ENCODE measurements around the gene KLC4. TPM values are rescaled to one million over a fixed set of nuclear protein-coding genes. Genes with fewer than 3 reads are reported as not detected.
A peak's percentile ranks its signal among the peaks of the same experiment; 100 is the strongest.

KLC4 gene
- total and polyA plus RNA-seq, 4 donors = 16.1 to 36.0 (median 26.4) TPM

DNA sequence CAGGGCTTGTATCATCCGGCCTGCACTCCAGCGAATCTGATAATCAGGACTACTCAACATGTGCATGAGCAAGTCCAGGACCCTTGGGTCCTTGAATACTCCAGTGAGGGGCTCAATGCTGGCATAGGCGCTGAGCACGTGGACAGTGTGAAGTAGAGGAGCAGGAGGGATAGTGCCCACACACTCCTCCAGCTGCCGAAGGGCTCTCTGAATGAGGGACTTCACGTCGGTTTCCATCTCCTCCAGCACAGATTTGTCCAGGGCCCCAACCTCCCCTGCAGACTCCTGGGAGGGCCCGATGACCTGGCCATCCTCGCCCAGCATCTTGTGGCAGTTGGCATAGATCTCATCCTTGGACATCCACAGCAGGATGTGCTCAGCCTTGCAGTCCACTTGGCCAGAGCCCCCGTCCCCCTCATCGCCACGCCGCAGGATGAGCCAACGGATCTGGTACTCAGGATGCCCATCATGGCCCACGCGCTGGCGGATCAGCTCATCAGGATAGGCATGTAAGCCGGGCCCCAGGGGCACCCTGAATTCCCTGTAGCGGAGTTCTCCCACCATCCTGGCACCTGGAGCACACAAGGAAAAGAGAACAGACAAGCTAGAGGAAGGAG, 7.1 kb upstream of the KLC4 start:
- no peaks in the 10 kb centered on the region for H3K9me3 ChIP-seq (ENCODE audit: control insufficient read depth in 4 of 4, insufficient read depth in 3 of 4, low read length in 3 of 4)
- ATAC-seq (ENCODE audit: insufficient read depth, low FRiP score) (no peak), DNase-seq (no peak)
- H3K27me3 ChIP-seq (ENCODE audit: control insufficient read depth in 3 of 3, insufficient read depth in 3 of 3, low read length in 2 of 3) = no peaks in the 10 kb centered on the region
- H3K4me1 ChIP-seq (ENCODE audit: control insufficient read depth in 5 of 5, insufficient read depth in 5 of 5, low read length in 5 of 5) = peaks cover 0 to 31% (median 7%) of the 10 kb centered on the region in 5 donors
- H3K36me3 ChIP-seq (ENCODE audit: control insufficient read depth in 4 of 4, insufficient read depth in 4 of 4, low read length in 4 of 4) = peaks cover 0 to 39% (median 27%) of the 10 kb centered on the region in 4 donors
- H3K4me3 ChIP-seq = no peak overlapping the region
- peak overlapping the region in 1 of 2 donors; percentile 43 for H3K27ac ChIP-seq (ENCODE audit: low read depth in 1 of 2, low read length in 1 of 2)
- TF ChIP-seq, protein P1, sequence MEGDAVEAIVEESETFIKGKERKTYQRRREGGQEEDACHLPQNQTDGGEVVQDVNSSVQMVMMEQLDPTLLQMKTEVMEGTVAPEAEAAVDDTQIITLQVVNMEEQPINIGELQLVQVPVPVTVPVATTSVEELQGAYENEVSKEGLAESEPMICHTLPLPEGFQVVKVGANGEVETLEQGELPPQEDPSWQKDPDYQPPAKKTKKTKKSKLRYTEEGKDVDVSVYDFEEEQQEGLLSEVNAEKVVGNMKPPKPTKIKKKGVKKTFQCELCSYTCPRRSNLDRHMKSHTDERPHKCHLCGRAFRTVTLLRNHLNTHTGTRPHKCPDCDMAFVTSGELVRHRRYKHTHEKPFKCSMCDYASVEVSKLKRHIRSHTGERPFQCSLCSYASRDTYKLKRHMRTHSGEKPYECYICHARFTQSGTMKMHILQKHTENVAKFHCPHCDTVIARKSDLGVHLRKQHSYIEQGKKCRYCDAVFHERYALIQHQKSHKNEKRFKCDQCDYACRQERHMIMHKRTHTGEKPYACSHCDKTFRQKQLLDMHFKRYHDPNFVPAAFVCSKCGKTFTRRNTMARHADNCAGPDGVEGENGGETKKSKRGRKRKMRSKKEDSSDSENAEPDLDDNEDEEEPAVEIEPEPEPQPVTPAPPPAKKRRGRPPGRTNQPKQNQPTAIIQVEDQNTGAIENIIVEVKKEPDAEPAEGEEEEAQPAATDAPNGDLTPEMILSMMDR (IDR thresholded peaks at IDR 0.05; ENCODE audit: control extremely low read depth, extremely low read depth) = no peak
- 85 to 90% methylated on average over 19 of the region's 19 CpGs for WGBS, 2 donors
- peak overlapping the region; percentile 66 to 87 for H3K9ac ChIP-seq (ENCODE audit: insufficient read depth in 1 of 2, low read length in 2 of 2)

DNA sequence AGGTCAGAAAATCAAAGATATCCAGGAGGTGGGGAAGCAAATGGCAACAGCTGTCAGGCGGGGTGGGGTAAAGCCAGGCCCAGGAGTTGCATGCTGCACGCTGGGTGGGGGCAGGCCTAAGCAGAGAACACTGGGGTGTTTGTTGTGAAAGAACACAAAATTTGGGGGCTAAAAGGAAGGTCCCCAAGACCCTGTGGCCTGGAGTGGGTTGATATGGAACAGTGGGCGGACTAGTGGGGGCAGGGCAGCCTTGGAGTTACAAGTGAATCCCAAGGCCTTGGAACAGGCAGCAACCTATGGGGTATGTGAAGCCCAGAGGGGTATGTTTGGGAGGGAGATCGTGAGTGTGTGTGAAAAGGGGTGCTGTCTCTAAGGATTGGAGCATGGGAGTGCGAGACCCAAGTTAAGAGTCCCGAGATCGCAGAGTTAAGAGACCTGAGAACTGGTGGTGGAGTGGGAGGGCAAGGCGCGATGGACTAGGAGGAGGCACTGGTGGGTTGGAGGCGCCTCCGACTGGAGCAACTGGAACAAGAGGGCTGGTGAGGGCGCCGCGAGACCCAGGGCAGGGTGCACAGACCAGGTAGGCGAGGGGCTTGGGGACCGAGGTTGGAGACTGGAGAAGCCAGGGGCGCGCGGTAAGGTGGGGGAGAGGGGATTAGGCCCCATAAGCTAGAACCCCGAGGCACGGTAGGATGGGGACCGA, 6.4 kb upstream of the KLC4 start:
- Histone ChIP-seq H3K9ac (ENCODE audit: insufficient read depth in 1 of 2, low read length in 2 of 2) (peak overlapping the region; percentile 66 to 87), H3K36me3 (ENCODE audit: control insufficient read depth in 4 of 4, insufficient read depth in 4 of 4, low read length in 4 of 4) (peaks cover 0 to 35% (median 26%) of the 10 kb centered on the region in 4 donors), H3K4me3 (peak overlapping the region; percentile 75), H3K4me1 (ENCODE audit: control insufficient read depth in 5 of 5, insufficient read depth in 5 of 5, low read length in 5 of 5) (peaks cover 0 to 31% (median 7%) of the 10 kb centered on the region in 5 donors), H3K27ac (ENCODE audit: low read depth in 1 of 2, low read length in 1 of 2) (peak overlapping the region; percentile 87 to 96), H3K9me3 (ENCODE audit: control insufficient read depth in 4 of 4, insufficient read depth in 3 of 4, low read length in 3 of 4) (no peaks in the 10 kb centered on the region), H3K27me3 (ENCODE audit: control insufficient read depth in 3 of 3, insufficient read depth in 3 of 3, low read length in 2 of 3) (no peaks in the 10 kb centered on the region)
- DNase-seq = peak in 2 of 3 donors; percentile 44 to 45
- WGBS, 2 donors = 13 to 22% methylated on average over 22 of the region's 22 CpGs
- ATAC-seq (ENCODE audit: insufficient read depth, low FRiP score) = peak; percentile 2
- TF ChIP-seq, protein P1 (IDR thresholded peaks at IDR 0.05; ENCODE audit: control extremely low read depth, extremely low read depth) = no peak

DNA sequence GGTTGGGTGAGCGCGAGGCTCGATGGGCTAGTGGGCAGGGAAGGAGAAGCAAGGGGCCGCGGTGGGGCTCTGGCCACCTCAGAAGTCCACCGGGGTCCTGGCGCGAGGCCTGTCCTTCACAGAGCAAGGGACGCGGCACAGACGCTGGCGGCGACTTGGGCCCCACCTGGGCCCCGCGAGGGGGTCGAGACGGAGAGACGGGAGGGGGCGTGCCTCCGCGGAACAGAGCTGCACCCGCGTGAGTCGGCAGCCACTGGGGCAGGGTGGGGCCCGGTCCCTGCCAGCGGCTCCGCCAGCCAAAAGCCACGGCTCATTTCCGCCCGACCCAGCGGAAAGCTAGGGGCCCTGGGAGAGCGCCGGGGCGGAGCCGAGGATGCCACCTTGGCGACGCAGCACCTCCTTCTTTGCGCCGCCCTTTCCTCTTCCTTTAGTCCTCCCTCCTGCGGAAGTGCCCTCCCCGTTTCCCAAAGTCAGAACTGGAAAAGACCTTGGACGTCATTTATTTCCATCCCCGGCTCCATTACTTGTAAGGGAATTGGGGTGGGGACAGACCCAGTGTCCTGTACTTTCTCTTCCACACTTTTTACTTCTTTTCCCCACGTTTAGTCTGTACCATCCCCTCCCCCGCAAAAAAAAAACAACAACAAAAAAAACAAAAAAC, 5.8 kb upstream of the KLC4 start, which contains the start of gene CUL7:
TSS of gene CUL7 (minus strand) at position 307 of the 661 bp plus-strand sequence. CDS start 1,063 bp downstream, outside the sequence.
- DNase-seq (peak; percentile 96 to 98 (median 97)), ATAC-seq (ENCODE audit: insufficient read depth, low FRiP score) (peak; percentile 91)
- Histone ChIP-seq H3K4me1 (ENCODE audit: control insufficient read depth in 5 of 5, insufficient read depth in 5 of 5, low read length in 5 of 5) (peaks cover 5 to 37% (median 10%) of the 10 kb centered on the region in 5 donors), H3K27me3 (ENCODE audit: control insufficient read depth in 3 of 3, insufficient read depth in 3 of 3, low read length in 2 of 3) (no peaks in the 10 kb centered on the region), H3K9ac (ENCODE audit: insufficient read depth in 1 of 2, low read length in 2 of 2) (peak within 1 kb of the TSS; percentile 66 to 87), H3K9me3 (ENCODE audit: control insufficient read depth in 4 of 4, insufficient read depth in 3 of 4, low read length in 3 of 4) (no peaks in the 10 kb centered on the region), H3K27ac (ENCODE audit: low read depth in 1 of 2, low read length in 1 of 2) (peak within 1 kb of the TSS; percentile 87 to 96), H3K36me3 (ENCODE audit: control insufficient read depth in 4 of 4, insufficient read depth in 4 of 4, low read length in 4 of 4) (peaks cover 0 to 31% (median 27%) of the 10 kb centered on the region in 4 donors), H3K4me3 (peak within 1 kb of the TSS; percentile 75)
- TF ChIP-seq, protein P1 (IDR thresholded peaks at IDR 0.05; ENCODE audit: control extremely low read depth, extremely low read depth) = no peak
- WGBS, 2 donors = 2% methylated on average over 36 to 45 of the region's 45 CpGs
